Activated naive CD8-positive, alpha-beta T cell treated with anti-CD3 and anti-CD28 coated beads, Interleukin-2, amount 50 U/mL, for 16 hours (primary cell): Measurements from ENCODE around the gene FRMD6.
"Not testable (repeated sequence)": the region's sequence is repeated elsewhere in the genome, so short reads cannot be mapped to it uniquely, and the experiment has no call there.

ENCODE experiments used
- DNase-seq: peaks from one replicate; pipeline ENCODE4 v3.0.0-alpha.2; 2020; ENCODE audit warnings: low read depth, low spot score

Gene FRMD6

DNA sequence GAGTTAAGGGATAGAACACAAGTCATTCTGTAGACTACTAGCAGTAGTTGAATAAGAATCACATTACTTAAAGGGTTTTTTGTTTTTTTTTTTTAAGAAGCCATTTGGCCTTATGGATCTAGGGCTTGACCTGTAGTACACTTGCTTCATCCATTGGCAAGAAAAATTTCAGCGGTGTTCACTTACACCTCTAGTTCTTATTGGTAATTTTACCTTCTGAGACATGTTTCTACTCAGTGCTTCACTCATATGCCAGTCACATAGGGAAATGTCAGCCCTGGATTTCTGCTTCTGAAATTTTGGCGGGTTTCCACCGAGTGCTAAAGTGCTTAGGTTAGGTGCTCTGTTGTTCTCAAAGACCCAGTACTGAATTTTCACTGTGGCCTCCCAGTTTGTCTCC is 72.9 kb downstream of the FRMD6 start:
- DNase-seq: no peak

DNA sequence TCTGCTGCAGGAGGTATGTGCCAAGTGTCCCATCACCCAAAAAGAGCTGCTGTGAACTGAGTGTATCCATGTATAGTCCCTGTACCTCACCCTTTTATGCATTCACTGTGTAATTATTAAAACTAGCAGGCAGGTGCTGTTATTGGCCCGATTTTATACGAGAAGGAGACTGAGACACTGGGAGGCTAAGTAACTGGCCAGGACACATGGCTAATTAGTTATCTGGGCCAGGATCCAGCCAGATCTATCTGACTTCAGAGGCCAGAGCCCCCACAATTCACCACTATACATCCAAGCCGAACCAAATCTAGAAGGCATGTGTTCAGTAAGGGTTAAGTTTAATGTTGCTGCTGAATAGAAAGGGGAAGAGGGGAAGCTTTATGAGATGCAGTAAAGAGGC is 73.4 kb downstream of the FRMD6 start:
- DNase-seq: no peak

DNA sequence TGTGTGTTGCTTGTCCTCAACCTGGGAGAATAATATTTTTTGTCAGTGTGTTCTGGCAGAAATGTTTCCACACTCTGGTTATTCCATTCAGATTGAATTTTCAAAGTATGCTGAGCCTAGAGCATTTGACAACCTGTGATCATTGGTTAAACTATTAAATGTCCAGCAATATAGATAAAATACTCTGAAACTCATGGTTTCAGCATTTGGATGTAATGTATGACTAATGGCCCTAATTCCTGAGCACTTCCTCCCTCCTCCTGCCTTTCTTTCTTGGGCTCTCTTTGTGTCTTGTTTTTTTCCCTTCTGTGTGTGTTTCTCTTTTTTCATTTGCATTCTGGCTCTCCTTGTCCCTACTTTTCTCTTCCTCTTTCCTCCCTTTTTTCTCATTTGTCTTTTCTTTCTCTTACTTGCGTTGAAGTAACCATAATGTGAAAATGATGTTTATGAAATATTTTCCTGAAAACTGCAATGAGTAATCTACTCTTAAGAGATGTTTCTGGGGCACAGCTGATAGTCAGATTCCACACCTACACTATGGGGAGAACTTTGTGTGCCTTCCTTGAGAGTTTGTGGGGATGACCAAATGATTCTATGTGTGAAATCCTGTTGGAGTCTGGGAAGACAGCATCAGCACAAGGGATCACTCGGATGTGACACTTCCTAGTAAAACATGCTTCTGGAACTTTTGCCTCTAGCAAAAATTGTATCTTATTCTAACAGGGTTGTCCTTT is 74.6 kb downstream of the FRMD6 start:
- no peak for DNase-seq

DNA sequence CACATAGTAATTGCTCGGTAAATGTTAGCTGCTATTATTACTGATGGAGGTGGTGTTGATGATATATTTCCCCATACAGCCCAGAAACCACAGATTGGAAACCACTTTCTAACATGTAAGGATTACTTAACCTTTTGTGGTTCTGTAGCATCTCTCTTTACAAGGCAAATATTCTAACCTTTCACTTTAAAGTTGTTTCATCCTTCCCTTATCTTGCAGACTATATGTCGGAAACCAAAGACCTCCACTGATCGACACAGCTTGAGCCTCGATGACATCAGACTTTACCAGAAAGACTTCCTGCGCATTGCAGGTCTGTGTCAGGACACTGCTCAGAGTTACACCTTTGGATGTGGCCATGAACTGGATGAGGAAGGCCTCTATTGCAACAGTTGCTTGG is 75.8 kb downstream of the FRMD6 start:
- no peak for DNase-seq

DNA sequence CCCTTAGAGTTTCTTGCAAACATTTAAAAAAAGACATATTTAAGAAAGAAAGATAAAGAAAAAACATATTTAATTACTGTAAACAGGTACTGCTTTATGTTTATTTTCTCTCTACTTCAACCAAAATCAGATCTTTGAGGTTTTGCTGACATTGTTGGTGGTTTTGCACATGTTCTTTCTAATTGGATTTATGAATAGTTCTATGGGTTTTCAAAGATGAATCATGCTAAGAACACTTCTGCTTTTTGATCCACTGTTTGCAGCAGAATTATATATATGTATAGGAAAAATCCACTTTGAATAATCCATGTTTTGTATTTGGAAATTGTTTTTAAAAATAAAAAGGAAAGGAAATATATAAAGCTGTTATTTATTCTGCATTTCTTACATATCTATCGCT is 78.4 kb downstream of the FRMD6 start:
- no peak for DNase-seq

DNA sequence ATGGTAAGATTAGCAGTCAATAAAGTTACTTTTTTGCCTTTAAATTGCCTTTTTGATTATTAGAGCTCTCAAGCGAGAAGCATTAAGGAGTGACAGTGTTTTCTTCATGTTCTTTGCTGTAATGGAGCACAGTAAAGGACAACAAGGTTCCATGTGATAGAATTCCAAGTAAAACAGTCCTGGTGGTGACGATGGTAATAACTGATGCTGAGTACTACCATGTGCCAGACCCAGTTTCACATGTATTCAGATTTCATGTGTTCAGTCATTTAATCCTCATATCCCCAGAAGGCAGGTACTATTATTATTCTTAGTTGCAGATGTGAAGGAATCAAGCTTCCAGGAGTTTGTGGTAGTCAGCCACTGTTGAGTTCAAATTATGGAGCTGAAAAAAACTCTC is 79.0 kb downstream of the FRMD6 start:
- no peak for DNase-seq

DNA sequence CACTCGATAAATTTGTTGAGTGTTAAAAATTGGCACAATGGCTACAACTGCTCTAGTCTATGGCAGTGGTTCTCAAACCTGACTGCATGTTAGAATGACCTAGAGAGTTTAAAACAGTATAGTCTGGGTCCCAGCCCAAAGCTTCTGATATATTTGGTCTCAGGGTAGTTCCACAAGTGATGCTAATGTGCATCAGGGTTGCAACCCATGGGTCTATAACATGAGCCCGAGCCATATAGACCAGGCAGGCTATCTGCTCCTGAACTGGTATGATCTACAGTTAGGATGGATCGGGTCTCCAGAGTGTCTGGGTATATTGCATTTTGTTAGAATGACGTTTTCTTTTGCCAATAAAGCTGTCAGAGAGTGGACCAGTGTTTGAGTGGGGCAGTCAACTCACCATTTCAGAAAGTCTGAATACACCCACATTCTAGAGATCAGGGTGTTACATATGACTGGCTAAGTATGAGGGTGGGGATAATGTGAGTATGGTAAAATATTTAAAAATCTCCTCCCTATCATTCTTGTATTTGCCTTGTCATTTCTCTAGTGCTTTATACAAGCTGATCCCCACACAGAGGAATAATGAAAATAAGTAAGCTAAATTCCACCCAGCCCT is 80.9 kb downstream of the FRMD6 start:
- no peak for DNase-seq

DNA sequence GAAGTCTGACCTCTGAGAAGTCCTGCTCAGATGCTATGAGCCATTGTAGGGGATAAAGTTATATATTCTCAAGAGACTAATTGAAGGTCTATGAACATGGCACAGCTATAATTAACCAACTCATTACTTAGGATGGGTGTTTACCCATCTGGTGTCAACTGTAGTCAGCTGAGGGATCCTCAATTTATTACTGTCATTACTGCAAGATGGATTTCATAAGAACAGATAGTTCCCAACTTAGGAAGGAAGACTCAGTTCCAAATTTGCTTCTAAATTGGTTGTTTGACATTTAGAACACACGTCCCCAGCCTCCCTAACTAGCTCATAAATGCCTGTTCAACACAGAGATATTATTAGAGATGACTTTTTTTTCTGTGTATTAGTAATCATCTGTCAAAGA is 81.4 kb downstream of the FRMD6 start:
- DNase-seq: no peak

DNA sequence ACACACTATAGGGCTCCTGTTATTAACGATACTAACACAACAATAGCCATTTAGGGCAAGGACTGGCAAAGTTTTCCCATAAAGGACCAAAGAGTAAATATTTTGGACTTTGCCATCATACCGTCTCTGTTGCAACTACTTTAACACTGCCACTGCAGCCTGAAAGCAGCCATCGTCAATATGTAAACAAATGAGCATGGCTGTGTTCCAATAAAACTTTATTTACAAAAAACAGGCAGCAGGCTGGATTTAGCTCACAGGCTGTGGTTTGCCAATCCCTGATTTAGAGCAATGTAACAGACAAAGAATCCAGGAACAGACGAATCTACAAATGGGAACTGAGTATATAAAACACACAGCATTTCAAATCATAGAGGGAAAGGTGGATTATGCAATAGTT is 84.1 kb downstream of the FRMD6 start:
- no peak for DNase-seq

DNA sequence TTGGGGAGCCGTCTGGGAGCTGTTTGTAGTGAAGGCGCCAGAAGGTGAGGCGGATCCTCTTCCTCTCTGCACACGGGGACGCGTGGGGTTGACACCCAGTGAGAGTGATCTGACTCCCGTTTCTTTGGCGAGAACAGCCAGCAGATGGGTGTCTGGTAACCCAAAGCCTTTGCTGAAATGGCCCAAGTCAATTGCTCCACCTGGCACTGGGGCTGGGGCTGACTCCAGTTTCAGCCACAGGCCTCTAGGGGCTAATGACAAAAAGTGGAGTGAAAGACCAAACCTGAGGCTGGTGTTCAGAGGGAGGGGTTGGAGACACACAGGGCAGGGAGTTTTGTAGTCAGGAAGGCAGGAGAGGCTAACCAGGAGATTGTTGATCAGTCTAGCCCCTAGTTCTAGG is 87.0 kb downstream of the FRMD6 start:
- DNase-seq: no peak

DNA sequence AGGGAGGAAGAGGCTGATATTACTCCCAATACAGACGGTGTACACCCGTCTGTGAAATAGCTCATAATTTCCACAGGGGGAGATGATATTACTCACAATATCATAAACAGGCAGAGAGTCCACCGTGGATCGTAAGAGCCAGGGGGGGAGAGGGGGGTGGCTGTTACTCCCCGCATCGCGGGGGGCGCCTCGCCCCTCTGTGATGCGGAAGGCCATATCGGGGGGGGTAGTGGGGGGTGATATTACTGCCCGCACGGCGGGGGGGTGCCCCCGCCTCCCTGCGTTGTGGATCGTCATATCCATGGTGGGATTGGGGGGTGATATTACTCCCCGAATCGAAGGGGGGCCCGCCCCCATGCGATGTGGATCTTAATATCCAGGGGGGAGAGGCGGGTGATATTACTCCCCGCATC is 91.9 kb downstream of the FRMD6 start:
- DNase-seq: no peak

DNA sequence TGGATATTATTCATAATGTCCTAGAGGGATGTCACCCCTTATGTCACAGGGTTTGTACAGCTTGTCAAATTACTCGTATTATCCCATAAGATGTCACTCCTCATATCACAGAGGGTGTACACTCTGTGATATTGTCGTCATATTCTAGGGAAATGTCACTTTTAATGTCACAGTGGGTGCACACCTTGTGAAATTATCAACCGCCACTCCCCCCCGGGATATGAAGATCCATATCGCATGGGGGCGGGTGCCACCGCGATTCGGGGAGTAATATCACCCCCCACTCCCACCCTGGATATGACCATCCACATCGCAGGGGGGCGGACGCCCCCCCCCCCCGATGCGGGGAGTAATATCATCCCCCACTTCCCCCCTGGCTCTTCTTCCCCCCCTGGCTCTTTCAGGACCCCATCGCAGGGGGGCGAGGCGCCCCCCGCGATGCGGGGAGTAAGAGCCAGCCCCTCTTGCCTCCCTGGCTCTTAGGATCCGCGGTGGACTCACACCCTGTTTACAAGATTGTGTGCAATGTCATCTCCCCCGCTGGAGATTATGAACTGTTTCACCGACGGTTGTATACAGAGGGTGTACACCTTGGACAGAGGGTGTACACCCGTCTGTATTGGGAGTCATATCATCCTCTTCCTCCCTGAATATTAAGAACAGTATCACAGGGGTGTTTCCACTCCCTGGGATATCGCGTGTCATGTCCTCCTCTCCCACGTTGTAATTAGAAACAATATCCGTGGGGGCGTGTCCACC is 92.8 kb downstream of the FRMD6 start:
- DNase-seq: no peak

DNA sequence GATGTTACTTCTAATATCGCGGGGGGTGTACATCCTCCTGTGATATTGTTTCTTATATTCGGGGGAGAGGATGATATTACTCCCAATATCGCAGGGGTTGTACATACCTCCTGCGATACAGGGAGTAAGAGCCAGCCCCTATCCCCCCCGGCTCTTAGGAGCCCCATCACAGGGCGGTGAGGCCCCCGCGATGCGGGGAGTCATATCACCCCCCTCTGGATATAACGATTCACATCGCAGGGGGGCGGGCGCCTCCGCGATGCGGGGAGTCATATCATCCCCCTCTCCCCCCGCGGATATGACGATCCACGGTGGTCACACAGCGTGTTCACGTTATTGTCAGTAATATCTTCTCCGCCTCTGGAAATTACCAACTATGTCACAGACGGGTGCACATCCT is 95.1 kb downstream of the FRMD6 start:
- not testable (repeated sequence) for DNase-seq

DNA sequence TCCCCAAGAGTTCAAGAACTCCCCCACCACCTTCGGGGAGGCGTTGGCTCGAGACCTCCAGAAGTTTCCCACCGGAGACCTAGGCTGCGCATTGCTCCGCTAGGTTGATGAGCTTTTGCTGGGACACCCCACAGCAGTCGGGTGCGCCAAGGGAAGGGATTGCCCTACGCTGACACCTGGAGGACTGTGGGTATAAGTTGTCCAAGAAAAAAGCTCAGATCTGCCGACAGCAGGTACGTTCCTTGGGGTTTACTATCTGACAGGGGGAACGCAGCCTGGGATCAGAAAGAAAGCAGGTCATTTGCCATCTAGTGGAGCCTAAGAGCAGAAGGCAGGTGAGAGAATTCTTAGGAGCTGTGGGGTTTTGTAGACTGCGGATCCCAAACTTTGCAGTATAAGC is 98.8 kb downstream of the FRMD6 start:
- DNase-seq: no peak

DNA sequence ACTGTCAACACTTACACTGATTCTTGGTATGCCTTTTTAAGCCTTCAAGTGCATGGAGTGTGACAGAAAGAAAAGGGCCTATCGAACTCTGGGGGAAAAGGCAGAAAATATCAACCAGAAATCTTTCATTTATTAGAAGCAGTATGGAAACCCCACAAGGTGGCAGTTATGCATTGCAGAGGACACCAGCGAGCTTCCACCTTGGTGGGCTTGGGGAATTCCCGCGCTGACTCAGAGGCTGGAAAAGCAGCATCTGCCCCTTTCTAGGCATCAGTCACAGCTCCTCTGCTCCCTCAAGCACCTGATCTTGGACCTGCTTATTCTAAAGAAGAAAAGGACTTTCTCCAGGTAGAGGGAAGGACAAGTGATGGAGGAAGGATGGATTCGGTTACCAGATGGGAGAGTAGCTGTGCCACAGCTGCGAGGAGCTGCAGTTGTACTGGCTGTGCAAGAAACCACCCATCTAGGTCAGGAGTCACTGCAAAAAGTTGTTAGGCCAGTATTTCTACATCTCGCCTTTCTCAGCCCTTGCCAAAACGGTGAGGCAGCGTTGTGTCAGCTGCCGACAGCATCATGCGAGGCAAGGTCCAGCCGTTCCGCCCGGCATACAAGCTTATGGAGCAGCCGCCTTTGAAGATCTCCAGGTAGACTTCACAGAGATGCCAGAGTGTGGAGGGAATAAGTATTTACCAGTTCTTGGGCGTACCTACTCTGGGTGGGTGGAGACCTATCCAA is 100.1 kb downstream of the FRMD6 start:
- not testable (repeated sequence) for DNase-seq

DNA sequence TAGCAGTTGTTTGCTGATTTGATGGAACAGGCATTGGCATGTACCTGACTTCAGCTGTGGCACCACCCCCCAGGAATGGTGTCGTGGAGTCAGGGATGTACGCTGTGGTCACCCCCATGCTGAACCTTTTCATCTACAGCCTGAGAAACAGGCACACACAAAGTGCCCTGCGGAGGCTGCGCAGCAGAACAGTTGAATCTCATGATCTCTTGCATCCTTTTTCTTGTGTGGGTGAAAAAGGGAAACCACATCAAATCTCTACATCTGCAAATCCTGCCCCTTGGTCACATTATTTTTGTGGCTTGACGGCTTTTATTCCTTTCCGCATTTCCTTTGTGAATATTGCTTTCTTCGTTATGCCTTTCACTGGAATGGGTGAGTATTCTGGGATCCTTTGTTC is 106.0 kb downstream of the FRMD6 start:
- not testable (repeated sequence) for DNase-seq

DNA sequence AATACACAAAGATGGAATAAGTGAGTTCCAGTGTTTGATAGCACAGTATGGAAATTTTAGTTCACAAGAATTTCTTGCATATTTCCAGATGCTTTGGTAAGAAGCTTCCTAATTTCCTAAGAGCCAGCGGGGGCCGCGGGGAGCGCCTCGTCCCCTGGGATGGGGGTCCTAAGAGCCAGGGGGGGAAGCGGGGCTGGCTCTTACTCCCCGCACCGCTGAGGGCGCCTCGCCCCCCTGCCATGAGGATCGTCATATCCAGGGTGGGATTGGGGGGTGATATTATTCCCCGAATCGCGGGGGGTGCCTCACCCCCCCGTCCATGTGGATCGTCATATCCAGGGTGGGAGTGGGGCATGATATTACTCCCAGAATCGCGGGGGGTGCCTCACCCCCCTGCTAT is 108.2 kb downstream of the FRMD6 start:
- no peak for DNase-seq

DNA sequence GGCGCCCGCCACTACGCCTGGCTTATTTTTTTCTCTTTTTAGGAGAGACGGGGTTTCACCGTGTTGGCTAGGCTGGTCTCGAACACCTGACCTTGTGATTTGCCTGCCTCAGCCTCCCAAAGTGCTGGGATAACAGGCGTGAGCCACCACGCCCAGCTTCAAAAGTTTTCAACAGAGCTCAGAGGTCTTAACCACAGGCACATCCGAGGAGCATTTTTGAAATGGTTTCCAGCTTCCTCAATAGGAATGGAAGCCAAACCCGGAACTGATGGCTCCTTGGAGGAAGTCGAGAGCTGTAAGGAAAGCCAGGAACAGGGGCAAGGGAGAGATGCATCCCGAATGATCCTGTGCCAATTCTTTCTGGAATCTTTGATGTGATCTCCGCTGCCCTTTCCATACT is 114.0 kb downstream of the FRMD6 start:
- not testable (repeated sequence) for DNase-seq

DNA sequence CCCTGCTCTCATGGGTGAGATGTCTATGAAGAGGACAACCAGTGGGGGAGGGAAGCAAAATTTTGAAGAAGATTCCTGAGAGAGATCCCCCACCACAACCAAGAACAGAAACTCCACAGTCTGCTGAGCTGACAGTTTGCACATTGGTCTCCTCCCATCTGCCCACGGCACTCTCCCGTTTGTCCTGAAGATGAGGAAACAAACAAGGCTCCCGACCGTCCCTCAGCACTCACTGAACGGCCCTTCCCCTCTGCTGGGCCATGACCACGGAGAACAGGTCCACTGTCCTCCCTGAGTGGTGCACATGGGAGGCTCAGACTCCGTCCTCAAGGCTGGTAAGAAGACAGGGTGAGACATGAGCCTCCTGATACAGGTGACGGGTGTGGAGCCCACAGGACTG is 114.9 kb downstream of the FRMD6 start:
- not testable (repeated sequence) for DNase-seq

DNA sequence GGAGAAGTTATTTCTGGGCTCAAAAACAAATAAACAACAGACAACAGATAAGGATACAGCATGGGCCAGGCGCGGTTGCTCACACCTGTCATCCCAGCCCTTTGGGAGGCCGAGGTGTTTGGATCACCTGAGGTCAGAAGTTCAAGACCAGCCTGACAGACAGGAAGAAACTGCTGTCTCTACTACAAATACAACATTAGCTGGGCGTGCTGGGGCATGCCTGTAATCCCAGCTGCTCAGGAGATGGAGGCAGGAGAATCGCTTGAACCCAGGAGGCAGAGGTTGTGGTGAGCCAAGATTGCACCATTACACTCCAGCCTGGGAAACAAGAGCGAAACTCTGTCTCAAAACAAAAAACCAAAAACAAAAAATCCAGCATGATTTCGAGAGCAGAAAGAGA is 117.6 kb downstream of the FRMD6 start:
- DNase-seq: not testable (repeated sequence)

DNA sequence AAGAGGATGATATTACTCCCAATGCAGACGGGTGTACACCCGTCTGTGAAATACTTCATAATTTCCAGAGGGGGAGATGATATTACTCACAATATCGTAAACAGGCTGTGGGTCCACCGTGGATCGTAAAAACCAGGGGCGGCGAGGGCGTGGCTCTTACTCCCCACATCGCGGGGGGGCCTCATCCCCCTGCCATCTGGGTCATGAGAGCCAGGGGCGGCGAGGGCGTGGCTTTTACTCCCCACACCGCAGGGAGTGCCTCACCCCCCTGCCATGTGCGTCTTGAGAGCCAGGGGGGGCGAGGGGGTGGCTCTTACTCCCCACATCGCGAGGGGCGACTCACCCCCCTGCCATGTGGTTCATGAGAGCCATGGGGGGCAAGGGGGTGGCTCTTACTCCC is 122.5 kb downstream of the FRMD6 start:
- no peak for DNase-seq
